ENCODE data around the gene BOK. TPM values are rescaled to one million over a fixed set of nuclear protein-coding genes. Genes with fewer than 3 reads are reported as not detected.

Gene BOK
- total and polyA plus RNA-seq, 2 of the 13 experiments (the other 11 are each of a cell fraction or from before 2014, with no cell fraction given) = 35.5 to 39.2 TPM

- H3K4me3 ChIP-seq (replicated peaks in 1 of 3; ENCODE audit: insufficient read depth in 1 of 3, low read depth in 2 of 3, low read length in 3 of 3) = no peak overlapping the region
- H3K27ac ChIP-seq (ENCODE audit: extremely low read length, insufficient read depth, low read length) = no peak overlapping the region
- H3K4me2 ChIP-seq (ENCODE audit: low read depth, low read length) = no peak overlapping the region
- in situ Hi-C loops (cut with HindIII; ENCODE audit: extremely low pct_ligation_motif_present, low pct_unique_long_range_greater_than_20kb) (no loop called here), intact Hi-C loops (cut with micrococcal nuclease; ENCODE audit: unreplicated experiment) (no loop called here)
- no peak overlapping the region for H3K9ac ChIP-seq (ENCODE audit: insufficient read depth, low read depth, low read length)
- DNase-seq (ENCODE audit: low spot score) (no peak), ATAC-seq (no peak), FAIRE-seq (no peak)
- peaks cover 13 to 26% of the 10 kb centered on the region in 2 experiments for H3K36me3 ChIP-seq (replicated peaks in 1 of 2; ENCODE audit: control insufficient read depth in 1 of 2, insufficient read depth in 2 of 2, low read length in 2 of 2)
- ChIA-PET POLR2A (no interaction called here), CTCF (ENCODE audit: low intra/inter-chr PET ratio, low total read pairs) (no interaction called here)
- no peak overlapping the region for H2AFZ ChIP-seq (ENCODE audit: low read length)
- peaks cover 8% of the 10 kb centered on the region for H3K4me1 ChIP-seq (ENCODE audit: insufficient read depth, low read length)
- no peaks in the 10 kb centered on the region for H3K27me3 ChIP-seq (ENCODE audit: control insufficient read depth in 1 of 2, insufficient read depth in 2 of 2, low read length in 2 of 2)
- BruUV-seq (replicated peaks) = no TSS peak
- H3K79me2 ChIP-seq (ENCODE audit: insufficient read depth, low read length) = no peaks in the 10 kb centered on the region
- no peaks in the 10 kb centered on the region for H4K20me1 ChIP-seq (ENCODE audit: insufficient read depth, low read length)
- H3K9me3 ChIP-seq (ENCODE audit: low read length) = no peaks in the 10 kb centered on the region
- TF ChIP-seq TCF7L2 (IDR thresholded peaks at IDR 0.05; ENCODE audit: low read depth, low read length) = no peak
- TF ChIP-seq AFF4 (CRISPR knock-in tag; IDR thresholded peaks at IDR 0.05) = no peak
- no peak for TF ChIP-seq EEA1 (CRISPR knock-in tag; IDR thresholded peaks at IDR 0.05; ENCODE audit: borderline replicate concordance)
- TF ChIP-seq KAT2B (IDR thresholded peaks at IDR 0.05; ENCODE audit: borderline replicate concordance, low read depth, low read length) = no peak
- no peak for TF ChIP-seq MYNN (CRISPR knock-in tag; IDR thresholded peaks at IDR 0.05; ENCODE audit: low read depth)
- TF ChIP-seq CERS6 (CRISPR knock-in tag; IDR thresholded peaks at IDR 0.05) = no peak
- no peak for TF ChIP-seq ARHGAP35 (CRISPR knock-in tag; IDR thresholded peaks at IDR 0.05; ENCODE audit: borderline replicate concordance)
- no peak for TF ChIP-seq ZSCAN30 (CRISPR knock-in tag; IDR thresholded peaks at IDR 0.05)
- 90% methylated on average over 7 of the region's 7 CpGs for WGBS (ENCODE audit: low lambda C conversion rate)
Measured at GRCh38 chr2:241579281-241579680, 20.7 kb downstream of the BOK start.
